DND-41 (cell line): ENCODE measurements around the gene CTNNA1.

Source experiments
- EZH2 ChIP-seq: IDR thresholded peaks from 3 replicates; pipeline ENCODE4 v1.6.1; 2012; ENCODE audit warnings: borderline replicate concordance, low read depth, mild to moderate bottlenecking, moderate library complexity, low read length, inconsistent platforms; ENCODE audit not compliant: severe bottlenecking
- TF ChIP-seq, protein P1 (sequence below): IDR thresholded peaks from 2 replicates; pipeline ENCODE4 v1.5.1; 2012; ENCODE audit warnings: borderline replicate concordance, low read length, moderate library complexity, mild to moderate bottlenecking; ENCODE audit not compliant: poor library complexity, severe bottlenecking; ENCODE audit errors: extremely low read depth

DNA sequence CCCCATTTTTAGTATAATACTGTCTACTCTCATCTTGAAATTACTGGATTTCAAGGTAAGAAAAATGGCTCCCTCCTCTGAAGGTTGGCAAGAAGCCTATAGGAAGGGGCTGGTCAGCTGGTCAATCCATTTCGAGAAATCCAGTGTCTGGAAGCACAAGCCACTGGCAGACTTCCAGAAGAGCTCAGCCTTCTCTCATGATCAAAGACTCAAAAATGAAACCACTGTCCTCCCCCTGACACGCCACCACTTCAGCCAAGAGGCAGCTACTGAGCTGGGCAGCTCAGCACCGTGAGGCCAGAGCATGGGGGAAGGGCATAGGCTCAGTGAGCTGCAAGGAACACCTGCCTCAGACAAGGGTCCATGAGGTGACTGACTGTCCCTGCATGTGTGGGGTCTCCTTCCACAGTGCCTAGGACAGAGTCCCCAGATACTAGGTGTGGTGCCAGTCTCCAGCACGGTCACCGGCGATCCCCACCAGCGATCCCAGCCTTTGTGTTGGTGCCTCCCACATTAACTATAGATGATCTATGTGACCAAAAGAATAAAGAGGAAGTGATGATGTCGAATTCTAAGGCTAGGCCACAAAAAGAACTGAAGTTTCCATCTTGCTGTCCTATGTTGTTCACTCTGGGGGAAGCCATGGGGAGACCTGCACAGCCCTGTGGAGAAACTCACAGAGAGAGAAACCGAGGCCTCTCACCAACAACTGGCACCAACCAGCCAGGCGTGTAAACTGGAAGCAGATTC lies 222.0 kb downstream of the CTNNA1 start:
- TF ChIP-seq, protein P1, sequence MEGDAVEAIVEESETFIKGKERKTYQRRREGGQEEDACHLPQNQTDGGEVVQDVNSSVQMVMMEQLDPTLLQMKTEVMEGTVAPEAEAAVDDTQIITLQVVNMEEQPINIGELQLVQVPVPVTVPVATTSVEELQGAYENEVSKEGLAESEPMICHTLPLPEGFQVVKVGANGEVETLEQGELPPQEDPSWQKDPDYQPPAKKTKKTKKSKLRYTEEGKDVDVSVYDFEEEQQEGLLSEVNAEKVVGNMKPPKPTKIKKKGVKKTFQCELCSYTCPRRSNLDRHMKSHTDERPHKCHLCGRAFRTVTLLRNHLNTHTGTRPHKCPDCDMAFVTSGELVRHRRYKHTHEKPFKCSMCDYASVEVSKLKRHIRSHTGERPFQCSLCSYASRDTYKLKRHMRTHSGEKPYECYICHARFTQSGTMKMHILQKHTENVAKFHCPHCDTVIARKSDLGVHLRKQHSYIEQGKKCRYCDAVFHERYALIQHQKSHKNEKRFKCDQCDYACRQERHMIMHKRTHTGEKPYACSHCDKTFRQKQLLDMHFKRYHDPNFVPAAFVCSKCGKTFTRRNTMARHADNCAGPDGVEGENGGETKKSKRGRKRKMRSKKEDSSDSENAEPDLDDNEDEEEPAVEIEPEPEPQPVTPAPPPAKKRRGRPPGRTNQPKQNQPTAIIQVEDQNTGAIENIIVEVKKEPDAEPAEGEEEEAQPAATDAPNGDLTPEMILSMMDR, result no peak
- no peak for TF ChIP-seq EZH2
